NCI-H2227 (cell line): ENCODE results near the gene MYCN.
"Not testable (repeated sequence)": the region's sequence is repeated elsewhere in the genome, so short reads cannot be mapped to it uniquely, and the experiment has no call there.

Experiments used
- DNase-seq: peaks from one replicate; lab custom pipeline; 2025; ENCODE audit not compliant: unreplicated experiment; lab: John Stamatoyannopoulos, UW

MYCN gene

DNA sequence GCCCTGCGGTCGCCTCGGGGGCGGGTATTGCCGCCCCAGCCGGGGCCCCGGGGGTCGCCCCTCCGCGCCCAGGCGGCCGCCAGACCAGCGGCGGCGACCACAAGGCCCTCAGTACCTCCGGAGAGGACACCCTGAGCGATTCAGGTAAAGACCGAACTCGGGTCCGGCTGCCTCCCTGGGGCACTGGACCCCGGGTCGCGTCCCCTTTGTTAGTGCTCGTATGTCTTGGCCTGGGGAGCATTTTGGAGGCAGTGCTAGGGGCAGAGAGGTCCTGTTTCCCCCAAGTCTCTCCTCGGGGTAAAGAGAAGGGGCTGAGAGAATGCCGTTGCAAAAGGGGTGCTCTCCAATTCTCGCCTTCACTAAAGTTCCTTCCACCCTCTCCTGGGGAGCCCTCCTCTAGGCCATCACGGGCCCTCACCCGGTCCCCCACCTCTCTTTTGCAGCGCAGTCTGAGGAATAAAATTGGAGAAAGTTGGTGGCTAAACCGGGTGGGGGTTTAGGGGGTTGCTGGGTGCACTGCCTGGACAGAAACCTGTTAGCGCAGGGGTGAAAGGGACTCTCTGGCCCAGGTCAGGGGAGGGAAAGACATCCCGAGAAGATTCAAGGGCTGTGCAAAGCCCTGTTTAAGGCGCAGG lies 2.5 kb downstream of the MYCN start:
- peak; percentile 35 for DNase-seq

DNA sequence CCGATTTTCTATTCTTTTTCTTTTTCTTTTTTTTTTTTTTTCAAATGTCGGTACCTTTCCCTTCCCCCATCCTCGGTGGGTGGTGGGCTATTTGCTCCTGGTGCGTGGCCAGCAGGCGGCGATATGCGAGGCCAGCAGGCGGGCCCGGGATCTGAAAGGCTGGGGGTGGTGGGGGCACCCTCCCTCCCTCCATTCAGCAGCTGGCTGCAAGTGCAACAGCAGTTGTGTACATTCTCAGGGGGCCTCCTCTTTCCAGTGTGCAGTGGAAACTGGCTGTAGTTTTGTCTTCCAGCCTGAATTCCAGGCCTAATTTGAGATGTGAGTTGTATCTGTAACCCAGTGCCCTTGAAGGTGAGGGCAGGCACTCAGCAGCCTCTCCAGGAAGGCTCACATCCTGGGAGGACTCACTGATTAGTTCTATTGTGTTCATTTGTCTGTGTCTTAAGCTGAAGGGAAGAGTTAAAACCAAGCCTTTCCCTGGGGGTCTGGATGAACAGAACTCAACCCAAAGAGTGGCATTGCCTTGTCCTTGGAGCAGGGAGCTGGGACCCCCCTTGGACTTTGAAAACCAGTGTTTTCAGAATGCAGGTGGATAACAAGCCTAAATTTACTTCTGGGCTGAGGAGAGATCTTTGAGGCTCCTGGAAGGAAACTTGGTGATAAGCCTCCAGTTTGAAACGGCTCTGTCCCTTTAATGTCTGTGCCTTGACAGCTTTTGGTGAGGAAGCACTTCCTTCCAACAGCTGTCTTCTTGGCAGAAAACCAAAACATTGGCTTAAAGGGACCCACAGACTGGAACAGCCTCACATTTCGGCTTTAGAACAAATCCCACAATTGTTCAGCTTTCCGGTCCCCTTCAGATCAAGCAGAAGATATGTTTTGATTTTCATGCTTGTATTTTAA lies 3.3 kb downstream of the MYCN start:
- peak; percentile 77 for DNase-seq

DNA sequence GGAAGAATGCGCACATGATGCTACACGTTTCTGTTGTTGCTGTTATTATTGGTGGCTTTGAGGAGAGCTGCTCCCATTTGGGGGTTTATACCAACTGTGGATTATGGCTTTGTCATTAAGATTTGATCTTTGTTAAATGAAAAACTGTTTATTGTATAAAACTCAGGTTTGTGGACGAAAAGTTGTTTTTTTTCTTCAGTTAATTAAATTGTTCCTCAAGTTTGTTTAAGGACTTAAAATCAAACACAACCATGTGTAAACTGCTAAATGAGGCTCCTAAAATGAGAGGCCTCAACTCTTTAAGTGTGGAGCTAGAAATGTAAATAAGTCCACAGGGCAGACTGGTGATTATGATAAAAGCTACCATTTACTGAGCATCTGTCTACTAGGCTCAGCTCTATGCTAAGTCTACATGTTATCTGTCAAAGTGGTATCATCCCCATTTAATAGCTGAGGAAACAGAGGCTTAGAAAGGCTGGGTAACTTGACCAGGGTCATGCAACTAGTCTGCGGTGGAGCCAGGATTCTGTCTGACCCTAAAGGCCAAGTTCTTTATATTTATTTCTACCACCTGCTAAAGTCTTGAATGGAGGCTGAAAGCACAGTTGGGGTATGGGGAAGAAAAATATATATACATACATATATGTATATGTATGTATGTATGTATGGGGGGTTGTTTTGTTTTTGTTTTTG lies 4.1 kb downstream of the MYCN start:
- no peak for DNase-seq

DNA sequence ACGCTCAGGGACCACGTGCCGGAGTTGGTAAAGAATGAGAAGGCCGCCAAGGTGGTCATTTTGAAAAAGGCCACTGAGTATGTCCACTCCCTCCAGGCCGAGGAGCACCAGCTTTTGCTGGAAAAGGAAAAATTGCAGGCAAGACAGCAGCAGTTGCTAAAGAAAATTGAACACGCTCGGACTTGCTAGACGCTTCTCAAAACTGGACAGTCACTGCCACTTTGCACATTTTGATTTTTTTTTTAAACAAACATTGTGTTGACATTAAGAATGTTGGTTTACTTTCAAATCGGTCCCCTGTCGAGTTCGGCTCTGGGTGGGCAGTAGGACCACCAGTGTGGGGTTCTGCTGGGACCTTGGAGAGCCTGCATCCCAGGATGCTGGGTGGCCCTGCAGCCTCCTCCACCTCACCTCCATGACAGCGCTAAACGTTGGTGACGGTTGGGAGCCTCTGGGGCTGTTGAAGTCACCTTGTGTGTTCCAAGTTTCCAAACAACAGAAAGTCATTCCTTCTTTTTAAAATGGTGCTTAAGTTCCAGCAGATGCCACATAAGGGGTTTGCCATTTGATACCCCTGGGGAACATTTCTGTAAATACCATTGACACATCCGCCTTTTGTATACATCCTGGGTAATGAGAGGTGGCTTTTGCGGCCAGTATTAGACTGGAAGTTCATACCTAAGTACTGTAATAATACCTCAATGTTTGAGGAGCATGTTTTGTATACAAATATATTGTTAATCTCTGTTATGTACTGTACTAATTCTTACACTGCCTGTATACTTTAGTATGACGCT lies 5.8 kb downstream of the MYCN start:
- no peak for DNase-seq

DNA sequence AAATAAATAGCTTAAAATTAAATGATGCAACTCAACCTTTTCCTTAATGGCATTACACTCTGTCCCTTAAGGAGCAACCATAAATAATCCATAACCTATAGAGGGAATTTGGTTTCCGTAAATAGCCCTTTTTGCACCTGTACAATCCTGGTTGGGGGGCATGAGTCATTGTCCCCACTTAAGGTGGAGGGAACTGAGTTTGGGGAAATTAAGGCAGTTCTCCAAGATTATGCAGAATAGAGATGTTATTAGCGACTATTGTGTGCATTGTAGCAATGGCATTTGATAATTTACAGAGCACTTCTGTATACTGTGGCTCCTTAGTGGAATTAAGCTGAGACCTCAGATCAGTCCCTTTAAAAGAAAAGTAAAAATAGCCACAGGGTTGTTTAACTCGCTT lies 6.6 kb downstream of the MYCN start:
- DNase-seq, result no peak

DNA sequence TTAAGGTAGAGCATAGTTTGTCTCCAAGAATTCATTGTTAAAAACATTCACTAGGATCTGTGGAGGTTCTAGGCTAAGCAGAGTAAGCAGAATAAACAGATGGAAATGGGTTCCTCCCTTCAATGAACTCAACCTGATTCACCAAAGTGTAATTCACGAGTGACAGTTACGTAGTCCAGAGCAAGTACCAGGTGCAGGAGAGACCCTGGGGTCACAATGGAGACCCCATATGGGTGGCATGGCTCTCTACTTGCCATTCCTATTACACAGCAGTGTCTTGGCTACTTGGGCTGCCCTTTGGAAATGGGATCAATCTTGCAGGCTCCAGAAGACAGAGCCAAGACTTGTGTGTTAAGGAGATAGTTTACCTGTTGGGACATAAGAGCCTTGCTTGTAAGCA lies 7.1 kb downstream of the MYCN start:
- no peak for DNase-seq

DNA sequence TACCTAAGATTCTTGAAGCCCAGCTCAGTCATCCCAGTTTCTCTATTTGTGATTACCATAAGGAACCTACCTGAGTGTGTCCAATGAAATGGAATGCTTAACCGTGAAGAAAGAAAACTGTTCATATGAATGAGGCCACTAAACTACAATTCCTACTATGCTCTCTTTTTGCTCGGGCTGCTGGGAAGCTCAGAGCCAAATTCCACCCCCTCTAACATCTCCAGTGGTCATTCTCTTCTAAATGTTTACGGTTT lies 8.3 kb downstream of the MYCN start:
- no peak for DNase-seq

DNA sequence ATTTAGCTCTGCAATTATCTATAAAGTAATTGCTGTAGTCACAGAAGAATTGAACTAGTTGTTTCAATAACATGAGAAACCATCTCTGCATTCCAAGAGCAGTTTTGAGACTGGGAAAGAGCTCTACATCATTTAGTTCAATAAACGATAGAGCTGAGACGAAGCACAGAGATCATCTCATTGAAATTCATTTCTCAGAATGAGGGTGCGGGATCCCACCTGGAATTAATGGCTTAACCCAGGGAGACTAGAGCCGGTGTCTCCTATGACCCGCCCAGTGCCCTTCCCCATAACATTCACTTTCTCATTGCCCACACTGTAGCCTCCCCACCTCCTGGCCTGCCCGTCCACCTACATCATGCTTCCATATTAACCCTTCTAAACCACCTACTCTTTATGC lies 8.8 kb downstream of the MYCN start:
- DNase-seq, result no peak

DNA sequence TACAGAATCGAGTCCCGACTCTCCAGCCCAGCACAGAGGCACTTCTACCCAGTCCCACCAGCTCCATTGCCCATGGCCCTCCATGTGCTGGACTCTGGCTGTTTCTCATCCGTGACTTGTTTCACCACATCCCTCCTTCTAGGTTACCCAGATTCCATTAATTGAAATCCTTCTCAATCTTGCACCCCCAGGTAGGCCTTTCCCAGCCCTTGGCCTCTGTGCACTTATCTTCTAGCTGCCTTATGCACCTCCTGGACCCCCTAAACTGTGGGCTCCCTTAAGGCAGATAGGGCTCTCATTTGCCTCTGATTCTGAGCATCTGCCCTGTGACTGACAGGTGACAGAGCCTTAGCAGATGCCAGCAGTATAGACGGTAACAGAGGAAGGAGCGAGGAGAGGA lies 9.2 kb downstream of the MYCN start:
- no peak for DNase-seq

DNA sequence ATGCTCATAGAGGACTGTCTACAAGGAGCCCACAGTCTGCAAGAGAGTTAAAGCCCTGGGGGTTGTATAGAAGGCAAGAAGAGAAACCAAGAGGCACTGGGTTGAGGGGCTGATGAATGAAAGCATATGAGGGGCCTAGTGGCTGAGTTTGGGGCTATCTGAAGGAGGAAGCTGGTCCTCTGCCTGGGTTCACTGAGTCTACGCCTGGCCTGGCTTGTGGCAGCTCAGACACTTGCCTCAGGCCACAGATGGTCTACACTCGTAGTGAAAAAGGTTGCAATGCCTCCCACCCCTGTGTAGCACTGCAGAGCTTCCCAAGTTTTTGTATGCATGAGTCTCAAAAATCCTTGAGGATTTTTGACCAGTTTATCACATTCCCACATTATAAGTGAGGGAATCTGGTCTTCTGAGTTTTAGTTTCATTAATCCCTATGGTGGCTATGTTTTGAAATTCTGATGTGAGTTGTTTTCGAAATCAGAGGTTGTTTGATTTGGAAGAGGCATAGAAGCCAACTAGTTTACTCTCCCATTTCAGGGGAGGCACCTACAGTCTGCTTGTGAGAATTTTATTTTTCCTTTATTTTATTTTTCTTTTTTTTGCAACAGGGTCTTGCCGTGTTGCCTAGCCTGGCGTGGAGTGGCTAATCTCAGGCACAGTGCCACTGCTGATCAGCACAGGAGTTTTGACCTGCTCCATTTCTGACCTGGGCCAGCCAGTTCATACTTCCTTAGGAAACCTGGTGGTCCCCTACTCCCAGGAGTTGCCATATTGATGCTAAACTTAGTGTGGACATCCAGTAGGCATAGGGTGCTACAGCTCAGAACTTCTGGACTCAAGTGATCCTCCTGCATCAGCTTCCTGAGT lies 10.0 kb downstream of the MYCN start:
- no peak for DNase-seq

DNA sequence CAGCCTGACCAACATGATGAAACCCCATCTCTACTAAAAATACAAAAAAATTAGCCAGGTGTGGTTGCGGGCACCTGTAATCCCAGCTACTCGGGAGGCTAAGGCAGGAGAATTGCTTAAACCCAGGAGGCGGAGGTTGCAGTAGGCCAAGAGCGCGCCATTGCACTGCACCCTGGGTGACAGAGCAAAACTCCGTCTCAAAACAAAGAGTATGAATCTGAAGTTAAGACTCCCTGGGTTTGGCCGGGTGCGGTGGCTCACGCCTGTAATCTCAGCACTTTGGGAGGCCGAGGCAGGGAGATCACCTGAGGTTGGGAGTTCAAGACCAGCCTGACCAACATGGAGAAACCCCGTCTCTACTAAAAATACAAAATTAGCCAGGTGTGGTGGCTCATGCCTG lies 11.6 kb downstream of the MYCN start:
- not testable (repeated sequence) for DNase-seq

DNA sequence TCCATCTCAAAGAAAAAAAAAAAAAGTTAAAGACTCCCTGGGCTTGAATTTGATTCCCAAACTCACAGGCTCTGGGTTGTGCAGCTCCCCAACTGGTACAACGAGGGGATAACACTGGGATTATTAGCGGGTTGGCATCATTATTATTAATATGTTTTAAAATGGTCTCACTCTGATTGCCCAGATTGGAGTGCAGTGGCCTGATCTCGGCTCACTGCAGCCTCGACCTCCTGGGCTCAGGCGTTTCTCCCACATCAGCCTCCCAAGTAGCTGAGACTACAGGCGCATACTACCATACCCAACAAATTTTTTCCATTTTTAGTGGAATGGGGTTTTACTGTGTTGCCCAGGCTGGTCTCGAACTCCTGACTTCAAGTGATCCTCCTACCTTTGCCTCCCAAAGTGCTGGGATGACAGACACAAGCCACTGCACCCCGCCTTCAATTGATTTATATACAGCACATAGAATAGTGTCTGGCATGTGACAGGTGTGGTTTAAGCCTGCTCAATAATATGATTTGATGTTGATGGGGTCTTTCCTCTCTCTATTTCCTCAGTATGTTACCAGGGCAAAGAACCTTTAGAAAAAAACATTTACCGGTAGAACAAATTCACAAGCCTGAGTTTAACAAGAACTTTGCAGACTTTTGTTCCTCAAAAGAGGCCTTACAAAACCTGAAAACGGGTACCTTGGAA lies 12.2 kb downstream of the MYCN start:
- DNase-seq, result no peak

DNA sequence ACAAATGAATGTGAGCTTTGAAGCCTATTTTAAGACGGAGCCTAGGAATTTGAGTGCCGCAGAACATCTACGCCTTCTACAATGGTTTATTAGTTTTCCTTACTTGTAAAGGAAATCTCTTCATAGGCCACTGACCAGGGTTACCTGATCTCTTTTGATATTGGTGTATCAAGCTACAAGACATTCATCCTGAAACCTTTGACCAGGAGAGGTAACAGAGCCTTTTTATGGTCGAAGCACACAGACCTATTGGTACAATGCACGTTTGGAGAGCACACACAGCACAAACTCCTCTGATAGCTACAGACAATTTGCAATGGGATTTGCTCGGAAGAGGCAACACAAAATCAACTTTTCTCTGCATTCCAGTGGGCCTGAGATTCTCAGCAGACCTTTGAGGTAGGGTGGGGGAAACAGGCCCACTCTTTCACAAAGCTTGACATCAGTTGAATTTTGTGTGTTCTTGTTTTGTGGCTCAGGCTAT lies 12.8 kb downstream of the MYCN start:
- no peak for DNase-seq

DNA sequence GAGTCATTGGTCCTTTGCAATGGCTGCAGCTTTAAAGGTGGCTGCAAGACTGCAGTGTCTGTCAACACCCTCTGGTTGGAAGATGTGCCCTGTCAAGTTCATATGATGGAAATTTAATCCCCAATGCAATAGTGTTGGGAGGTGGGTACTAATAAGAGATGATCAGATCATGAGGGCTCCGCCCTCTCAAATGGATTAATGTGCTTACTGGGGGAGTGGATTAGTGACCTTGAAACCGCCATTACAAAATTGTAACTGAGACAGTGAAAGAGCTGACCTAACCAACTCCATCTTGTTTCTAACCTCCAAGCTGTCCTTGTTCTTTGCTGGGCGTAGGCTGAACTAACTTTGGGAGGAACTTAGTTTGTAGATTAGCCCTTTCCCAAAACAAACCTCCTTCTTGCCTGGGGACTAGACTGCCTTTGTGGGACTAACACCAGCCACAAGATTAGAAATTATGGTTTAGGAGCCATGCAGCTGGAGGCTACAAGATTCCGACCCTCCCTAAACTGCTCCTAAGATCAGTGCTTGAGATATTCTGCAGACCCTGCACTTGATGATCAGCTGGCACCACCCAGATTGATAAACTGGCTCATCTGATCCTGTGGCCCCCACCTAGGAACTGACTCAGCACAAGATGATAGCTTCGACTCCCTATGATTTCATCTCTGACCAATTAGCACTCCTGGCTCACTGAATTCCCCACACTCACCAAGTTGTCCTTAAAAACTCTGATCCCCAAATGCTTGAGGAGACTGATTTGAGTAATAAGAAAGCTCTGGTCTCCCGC lies 13.7 kb downstream of the MYCN start:
- DNase-seq, result no peak

DNA sequence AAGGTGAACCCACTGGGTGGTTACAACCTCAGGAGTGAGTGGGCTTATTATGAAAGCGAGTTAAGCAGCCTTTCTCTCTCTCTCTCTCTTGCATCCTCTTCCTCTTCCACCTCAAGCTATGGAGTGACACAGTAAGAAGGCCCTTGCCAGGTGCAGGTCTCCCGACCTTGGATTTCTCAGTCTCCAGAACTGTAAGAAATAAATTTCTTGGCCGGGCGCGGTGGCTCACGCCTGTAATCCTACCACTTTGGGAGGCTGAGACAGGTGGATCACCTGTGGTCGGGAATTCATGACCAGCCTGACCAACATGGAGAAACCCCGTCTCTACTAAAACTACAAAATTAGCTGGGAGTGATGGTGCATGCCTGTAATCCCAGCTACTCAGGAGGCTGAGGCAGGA lies 14.4 kb downstream of the MYCN start:
- DNase-seq, result no peak

DNA sequence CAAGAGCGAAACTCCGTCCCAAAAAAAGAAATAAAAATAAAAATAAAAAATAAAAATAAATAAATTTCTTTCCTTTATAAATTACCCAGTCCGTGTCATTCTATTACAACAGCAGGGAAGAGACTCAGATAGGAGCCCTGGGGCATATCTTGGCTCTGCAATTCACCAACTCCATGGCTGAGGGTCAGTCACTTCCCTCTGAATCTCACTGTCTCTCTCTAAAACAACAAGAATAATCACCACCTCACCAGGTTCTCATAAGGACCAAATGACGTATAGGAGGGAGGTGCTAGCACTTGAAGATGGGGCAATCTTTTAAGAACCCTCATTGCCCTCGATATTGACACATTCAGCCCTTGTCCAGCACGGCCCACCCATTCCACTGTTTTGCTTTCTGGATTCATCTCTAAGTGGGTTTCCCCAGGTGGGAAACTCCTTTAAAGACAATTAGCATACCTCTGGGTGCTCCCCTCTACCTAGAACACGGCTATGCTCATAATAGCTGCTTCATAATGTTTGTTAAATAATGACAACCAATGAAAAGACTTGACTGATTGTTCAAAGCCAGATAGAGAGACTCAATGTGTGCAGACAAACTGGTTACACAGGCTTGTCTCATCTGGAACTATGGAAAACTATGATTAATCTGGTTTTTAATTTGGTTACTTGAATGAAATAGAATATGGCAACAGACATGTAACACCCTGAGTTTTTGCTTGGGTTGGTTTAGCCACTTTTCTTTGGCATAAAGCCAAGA lies 15.1 kb downstream of the MYCN start:
- DNase-seq, result no peak

DNA sequence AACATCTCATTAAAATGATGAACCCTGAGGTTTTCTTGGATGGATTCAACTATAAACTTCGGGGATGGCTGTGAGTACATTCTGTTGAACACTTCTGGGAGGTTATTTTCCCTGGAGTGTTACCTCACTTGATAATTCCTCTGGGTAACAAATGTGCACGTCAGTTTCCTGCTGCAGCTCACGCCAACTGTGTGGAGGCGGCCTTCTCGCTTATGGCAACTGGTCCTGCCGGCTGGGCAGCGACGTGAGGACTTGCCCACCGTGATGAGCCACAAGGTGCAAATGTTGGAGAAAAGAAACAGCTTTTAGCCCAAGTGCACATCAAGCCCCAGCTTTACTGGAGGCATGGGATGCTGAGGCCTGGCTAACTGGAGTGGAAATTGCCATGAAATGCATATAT lies 15.9 kb downstream of the MYCN start:
- DNase-seq, result no peak
